CD14-positive monocyte (primary cell): ENCODE data around the gene AKR1C3. TPM values are rescaled to one million over a fixed set of nuclear protein-coding genes. Genes with fewer than 3 reads are reported as not detected.

Experiments
- DNase-seq, 3 donors: peaks; one replicate each; pipeline ENCODE4 v3.0.0-alpha.2; 2011 to 2022
- H2AFZ ChIP-seq: 2 replicates; pipeline ENCODE4 v1.6.0; 2012; ENCODE audit warnings: mild to moderate bottlenecking, low read depth, low read length, inconsistent platforms; ENCODE audit not compliant: insufficient read depth, poor library complexity, severe bottlenecking
- H3K27ac ChIP-seq, 2 donors: 1 replicate in 1 of 2; 2 replicates in 1 of 2; pipeline ENCODE4 v1.5.1; 2012 to 2013; ENCODE audit warnings: low read length in 2 of 2, control low read depth in 1 of 2, inconsistent platforms in 1 of 2, low read depth in 1 of 2, mild to moderate bottlenecking in 1 of 2
- H3K27me3 ChIP-seq, 2 donors: one replicate each; pipeline versions ENCODE4 v1.6.0 to v1.6.1; 2011 to 2013; ENCODE audit warnings: low read length in 2 of 2; ENCODE audit not compliant: control insufficient read depth in 2 of 2, insufficient read depth in 2 of 2
- H3K36me3 ChIP-seq, 2 donors: replicated peaks in 1 of 2; 1 replicate in 1 of 2; 2 replicates in 1 of 2; pipeline versions ENCODE4 v1.5.1 to v1.6.1; 2012 to 2013; ENCODE audit warnings: low read length in 2 of 2, control low read depth in 1 of 2, inconsistent platforms in 1 of 2, mild to moderate bottlenecking in 1 of 2; ENCODE audit not compliant: insufficient read depth in 2 of 2, control insufficient read depth in 1 of 2
- H3K4me1 ChIP-seq, 2 donors: 1 replicate in 1 of 2; 2 replicates in 1 of 2; pipeline versions ENCODE4 v1.5.1 to v1.6.1; 2012 to 2013; ENCODE audit warnings: low read length in 2 of 2, control low read depth in 1 of 2, inconsistent platforms in 1 of 2, mild to moderate bottlenecking in 1 of 2, moderate library complexity in 1 of 2; ENCODE audit not compliant: insufficient read depth in 2 of 2, control insufficient read depth in 1 of 2
- H3K4me2 ChIP-seq: replicated peaks from 2 replicates; pipeline ENCODE3; 2012; ENCODE audit warnings: low read length, moderate library complexity, mild to moderate bottlenecking; ENCODE audit not compliant: poor library complexity, severe bottlenecking; ENCODE audit errors: extremely low read depth
- H3K4me3 ChIP-seq, 3 experiments: fragments of 200-600 bp in 1 of 3; sonication (generic) in 1 of 3; replicated peaks in 1 of 3; 1 replicate in 2 of 3; 2 replicates in 1 of 3; pipeline ENCODE4 v1.5.1; 2011 to 2013; ENCODE audit warnings: low read length in 3 of 3, mild to moderate bottlenecking in 3 of 3, control low read depth in 2 of 3, low read depth in 2 of 3, inconsistent platforms in 1 of 3, moderate library complexity in 1 of 3
- H3K79me2 ChIP-seq: 2 replicates; pipeline ENCODE4 v1.6.0; 2012; ENCODE audit warnings: mild to moderate bottlenecking, control low read depth, inconsistent platforms, low read length, moderate library complexity; ENCODE audit not compliant: insufficient read depth
- H3K9ac ChIP-seq: 2 replicates; pipeline ENCODE4 v1.6.0; 2017; ENCODE audit warnings: low read length, mild to moderate bottlenecking; ENCODE audit not compliant: insufficient read depth, poor library complexity, severe bottlenecking
- H3K9me3 ChIP-seq, 2 donors: replicated peaks in 1 of 2; 1 replicate in 1 of 2; 2 replicates in 1 of 2; pipeline versions ENCODE4 v1.5.1 to v1.6.1; 2012 to 2013; ENCODE audit warnings: low read length in 2 of 2, control low read depth in 1 of 2; ENCODE audit not compliant: control insufficient read depth in 1 of 2, insufficient read depth in 1 of 2
- H4K20me1 ChIP-seq: 2 replicates; pipeline ENCODE4 v1.6.0; 2012; ENCODE audit warnings: mild to moderate bottlenecking, low read length, control low read depth, moderate library complexity; ENCODE audit not compliant: insufficient read depth
- H3K27ac Mint-ChIP-seq, 7 donors: one replicate each; pipeline ENCODE4 v1.8.0; 2020; ENCODE audit warnings: mild to moderate bottlenecking in 7 of 7, mixed read lengths in 7 of 7, moderate library complexity in 6 of 7, inconsistent platforms in 2 of 7
- H3K27me3 Mint-ChIP-seq, 3 donors: one replicate each; pipeline ENCODE4 v1.8.0; 2021 to 2022; ENCODE audit warnings: low read depth in 3 of 3, mild to moderate bottlenecking in 3 of 3, mixed read lengths in 3 of 3, moderate library complexity in 3 of 3, inconsistent platforms in 1 of 3
- H3K36me3 Mint-ChIP-seq, 2 donors: one replicate each; pipeline ENCODE4 v1.8.0; 2020; ENCODE audit warnings: mixed read lengths in 2 of 2, inconsistent platforms in 1 of 2, mild to moderate bottlenecking in 1 of 2
- H3K4me1 Mint-ChIP-seq: one replicate; pipeline ENCODE4 v1.8.0; 2020; ENCODE audit warnings: mild to moderate bottlenecking, mixed read lengths
- H3K4me3 Mint-ChIP-seq, 2 donors: one replicate each; pipeline ENCODE4 v1.8.0; 2020; ENCODE audit warnings: mild to moderate bottlenecking in 2 of 2, mixed read lengths in 2 of 2, moderate library complexity in 1 of 2
- H3K9me3 Mint-ChIP-seq, 7 donors: one replicate each; pipeline ENCODE4 v1.8.0; 2020 to 2022; ENCODE audit warnings: mixed read lengths in 7 of 7, mild to moderate bottlenecking in 6 of 7, moderate library complexity in 6 of 7, inconsistent platforms in 2 of 7
- CTCF ChIP-seq: fragments of 200-600 bp; IDR thresholded peaks from one replicate; pipeline ENCODE4 v1.8.0; 2022; ENCODE audit warnings: antibody characterized with exemption, mild to moderate bottlenecking
- WGBS: methylation state at CpG from one replicate; pipeline ENCODE4 v1.1.5; 2013; ENCODE audit warnings: missing lambda C conversion rate; ENCODE audit not compliant: insufficient coverage; 5-methylcytosine and 5-hydroxymethylcytosine counted together
- intact Hi-C, 2 donors: fragments of 100-400 bp; cut with micrococcal nuclease; formaldehyde crosslinking; loops; one replicate each; pipeline versions ENCODE4 v1.15.0 to v1.15.1; 2023
- polyA plus RNA-seq, 3 donors: library from polyadenylated mRNA; depleted of rRNA in 1 of 3; unstranded in 2 of 3; stranded (reverse) in 1 of 3; fragments of 300-500 nt in 2 of 3; fragments of >200 nt in 1 of 3; fragmentation: Illumina TruSeq in 2 of 3; gene quantifications; 1 replicate in 2 of 3; 2 replicates in 1 of 3; pipeline ENCODE4 v1.2.3, GENCODE V29; 2012 to 2021

The AKR1C3 gene
- polyA plus RNA-seq, 3 donors = 1.1 to 2.4 (median 1.9) TPM

DNA sequence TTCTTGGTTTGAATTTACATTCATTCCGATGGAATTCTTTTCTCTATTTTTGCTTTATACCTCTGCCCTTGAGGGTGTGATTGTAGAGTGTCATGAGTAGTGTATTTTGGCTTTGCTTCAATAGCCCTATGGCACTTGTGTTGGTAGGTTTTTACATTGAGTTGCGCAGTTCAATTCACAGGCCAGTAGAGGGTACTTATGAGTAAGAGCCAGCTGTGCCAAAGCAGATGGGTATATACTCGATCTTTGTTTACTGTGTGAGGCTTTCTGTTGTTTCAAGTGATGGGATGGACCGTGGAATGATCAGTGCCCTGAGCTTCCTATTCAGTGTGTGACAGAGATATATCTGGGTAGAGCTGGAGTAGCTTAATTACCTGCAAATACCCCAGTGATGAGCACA lies 4.3 kb upstream of the AKR1C3 start:
- Mint-ChIP-seq H3K27ac (no peak overlapping the region), H3K4me1 (peaks cover 7% of the 10 kb centered on the region), H3K4me3 (no peak overlapping the region), H3K9me3 (peaks cover 0 to 5% (median 2%) of the 10 kb centered on the region in 7 donors), H3K36me3 (no peaks in the 10 kb centered on the region), H3K27me3 (peaks cover 0 to 3% (median 2%) of the 10 kb centered on the region in 3 donors)
- H3K79me2 ChIP-seq = no peaks in the 10 kb centered on the region
- H3K4me2 ChIP-seq = no peak overlapping the region
- peaks cover 5 to 8% of the 10 kb centered on the region in 2 donors for H3K4me1 ChIP-seq
- peak; percentile 68 for TF ChIP-seq CTCF
- no peaks in the 10 kb centered on the region for H3K36me3 ChIP-seq
- no peak overlapping the region for H3K9ac ChIP-seq
- no peaks in the 10 kb centered on the region for H4K20me1 ChIP-seq
- no peak overlapping the region for H3K4me3 ChIP-seq
- no peaks in the 10 kb centered on the region for H3K9me3 ChIP-seq
- peak; percentile 17 to 31 (median 29) for DNase-seq
- H3K27ac ChIP-seq = no peak overlapping the region
- intact Hi-C loops = no loop called here
- no peaks in the 10 kb centered on the region for H3K27me3 ChIP-seq
- WGBS = 54% methylated on average over 3 of the region's 4 CpGs
- no peak overlapping the region for H2AFZ ChIP-seq

DNA sequence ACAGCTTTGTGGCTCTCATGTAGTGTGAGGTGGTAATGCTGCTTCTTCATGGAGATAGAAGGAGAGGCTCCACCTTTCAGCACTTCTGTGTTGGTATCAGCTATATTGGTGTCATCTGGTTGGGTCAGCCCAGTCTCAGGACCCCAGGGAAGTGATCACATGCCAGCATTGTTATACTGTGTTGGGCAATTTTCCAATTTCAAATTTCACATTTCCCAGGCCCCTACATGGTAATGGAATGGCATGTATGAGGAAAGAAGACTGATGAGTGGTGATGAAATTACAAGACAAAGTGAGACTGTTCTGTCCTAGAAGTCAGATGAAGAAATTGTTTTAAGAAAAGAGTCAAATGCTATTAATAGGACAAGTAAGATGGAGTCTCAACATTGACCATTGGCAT lies 3.7 kb upstream of the AKR1C3 start:
- intact Hi-C loops = no loop called here
- TF ChIP-seq CTCF = no peak
- no peak overlapping the region for H3K9ac ChIP-seq
- no peaks in the 10 kb centered on the region for H3K79me2 ChIP-seq
- H3K27me3 ChIP-seq = no peaks in the 10 kb centered on the region
- H3K27me3 Mint-ChIP-seq = peaks cover 0 to 3% (median 2%) of the 10 kb centered on the region in 3 donors
- no peak overlapping the region for H3K4me2 ChIP-seq
- no peaks in the 10 kb centered on the region for H3K36me3 Mint-ChIP-seq
- H3K4me3 ChIP-seq = no peak overlapping the region
- no peaks in the 10 kb centered on the region for H4K20me1 ChIP-seq
- no peak overlapping the region for H3K4me3 Mint-ChIP-seq
- no peak overlapping the region for H3K27ac Mint-ChIP-seq
- no peaks in the 10 kb centered on the region for H3K36me3 ChIP-seq
- H3K27ac ChIP-seq = no peak overlapping the region
- peaks cover 12% of the 10 kb centered on the region for H3K4me1 Mint-ChIP-seq
- no peaks in the 10 kb centered on the region for H3K9me3 ChIP-seq
- peaks cover 9 to 15% of the 10 kb centered on the region in 2 donors for H3K4me1 ChIP-seq
- peaks cover 0 to 5% (median 2%) of the 10 kb centered on the region in 7 donors for H3K9me3 Mint-ChIP-seq
- H2AFZ ChIP-seq = no peak overlapping the region
- DNase-seq = no peak
